ENCODE measurements around the gene HEYL.

HEYL gene

GRCh38 chr1:39639305-39640130, at the start of gene HEYL:
HEYL (minus strand) TSS chr1:39639643; CDS start chr1:39639625, 18 bp downstream.
- peak; percentile 91 for DNase-seq (ENCODE audit: low spot score)

DNA sequence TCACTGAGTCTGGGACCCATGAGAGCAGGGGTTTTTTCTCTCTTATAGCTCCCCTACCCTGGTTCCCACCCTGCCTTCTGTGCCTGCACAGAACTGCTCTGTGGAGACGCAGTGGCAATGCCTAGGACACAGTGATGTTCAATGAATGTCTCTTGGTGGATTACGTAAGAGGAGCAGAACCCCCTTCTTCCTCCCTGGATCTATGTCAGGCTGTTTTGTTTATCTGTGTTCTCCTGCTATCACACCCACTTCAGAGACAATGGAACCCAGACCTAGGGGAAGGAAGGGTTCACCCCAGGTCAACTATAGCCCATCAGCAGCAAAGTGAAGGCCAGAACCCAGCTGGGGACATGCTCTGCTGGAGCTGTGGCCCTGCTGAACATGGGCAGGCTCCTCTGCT, 49.8 kb upstream of the HEYL start:
- DNase-seq (ENCODE audit: low spot score): no peak

GRCh38 chr1:39688706-39689105, 49.3 kb upstream of the HEYL start:
- DNase-seq (ENCODE audit: low spot score): no peak

DNA sequence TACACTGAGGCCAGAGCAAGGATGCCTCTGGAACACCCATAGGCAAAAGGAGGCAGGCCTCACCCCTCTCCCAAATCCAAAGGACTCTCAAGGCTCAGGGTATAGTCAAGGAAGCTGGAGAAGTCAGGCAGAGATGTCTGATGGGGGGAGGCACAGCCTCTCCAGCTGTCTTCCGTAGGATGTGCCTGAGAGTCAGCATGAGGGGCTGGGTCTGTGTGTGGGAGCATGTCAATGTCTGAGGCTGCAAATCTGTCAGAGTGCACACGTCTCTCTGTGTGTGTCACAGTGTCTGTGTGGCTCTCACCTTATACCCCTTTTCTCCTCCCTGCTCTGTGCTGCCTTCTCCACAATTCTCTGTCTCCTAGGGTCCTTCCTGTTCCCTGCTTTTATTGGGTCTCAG, 47.8 kb upstream of the HEYL start:
- no peak for DNase-seq (ENCODE audit: low spot score)

DNA sequence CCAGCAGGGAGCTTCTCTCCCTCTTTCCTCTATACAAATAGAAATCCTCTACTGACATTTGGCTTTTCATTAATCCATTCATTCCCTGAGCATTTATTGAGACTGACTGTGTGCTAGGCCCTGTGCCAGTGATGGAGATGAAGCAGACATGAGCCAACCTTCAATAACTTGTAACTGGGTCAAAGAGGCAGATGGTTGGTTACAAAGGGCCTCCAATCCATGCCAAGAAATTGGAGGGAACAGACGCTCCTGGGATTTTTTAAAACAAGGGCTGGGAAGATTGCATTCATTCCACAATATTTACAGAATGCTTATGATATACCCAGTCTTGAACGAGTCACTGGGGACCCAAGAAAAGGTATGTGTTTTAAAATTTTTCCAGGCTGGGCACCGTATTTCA, 45.6 kb upstream of the HEYL start:
- no peak for DNase-seq (ENCODE audit: low spot score)

DNA sequence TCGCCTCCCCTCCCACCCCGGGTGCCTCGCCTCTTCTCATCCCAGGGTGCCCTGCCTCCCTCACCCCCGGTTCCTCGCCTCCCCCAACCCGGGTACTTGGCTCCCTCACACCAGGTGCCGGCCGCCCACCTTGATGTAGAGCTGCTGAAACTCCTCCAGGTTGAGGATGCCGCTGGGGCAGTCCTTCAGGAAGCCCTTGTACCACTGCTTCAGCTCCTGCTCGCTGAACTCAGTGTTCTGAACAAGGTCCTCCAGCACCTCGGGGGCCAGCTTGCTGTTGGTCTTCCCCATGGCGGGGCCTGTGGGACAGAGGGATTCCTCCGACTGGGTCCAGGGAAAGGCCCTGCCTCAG, 44.8 kb upstream of the HEYL start:
- no peak for DNase-seq (ENCODE audit: low spot score)

DNA sequence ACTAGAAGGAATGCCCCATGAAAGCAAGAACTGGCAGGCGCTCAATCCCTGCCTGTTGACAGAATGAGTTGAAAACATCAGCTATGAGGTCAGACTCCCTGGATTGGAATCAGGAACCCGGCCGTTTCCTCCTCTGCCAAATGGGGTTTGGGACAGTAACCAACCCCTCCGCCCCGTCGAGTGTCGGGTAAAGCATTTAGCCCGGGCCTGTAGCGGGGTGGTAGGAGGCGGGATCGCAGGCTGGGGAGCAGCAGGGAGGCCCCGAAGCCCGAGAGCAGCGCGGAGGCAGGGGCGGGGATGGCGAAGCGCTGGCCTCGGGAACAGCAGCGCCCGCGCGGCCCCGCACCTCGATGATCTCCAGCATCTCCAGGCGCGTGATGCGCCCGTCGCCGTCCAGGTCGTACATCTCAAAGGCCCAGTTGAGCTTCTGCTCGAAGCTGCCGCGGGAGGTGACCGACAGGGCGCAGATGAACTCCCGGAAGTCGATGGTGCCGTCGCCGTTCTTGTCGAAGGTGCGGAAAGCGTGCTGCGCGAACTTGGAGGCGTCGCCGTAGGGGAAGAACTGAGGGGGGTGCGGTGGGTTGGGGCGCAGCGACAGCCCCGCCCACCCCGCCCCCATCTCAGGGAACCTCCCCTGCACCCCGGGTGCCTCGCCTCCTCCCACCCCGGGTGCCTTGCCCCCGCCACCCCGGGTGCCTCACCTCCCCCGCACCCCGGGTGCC, 44.3 kb upstream of the HEYL start:
- DNase-seq (ENCODE audit: low spot score): no peak

DNA sequence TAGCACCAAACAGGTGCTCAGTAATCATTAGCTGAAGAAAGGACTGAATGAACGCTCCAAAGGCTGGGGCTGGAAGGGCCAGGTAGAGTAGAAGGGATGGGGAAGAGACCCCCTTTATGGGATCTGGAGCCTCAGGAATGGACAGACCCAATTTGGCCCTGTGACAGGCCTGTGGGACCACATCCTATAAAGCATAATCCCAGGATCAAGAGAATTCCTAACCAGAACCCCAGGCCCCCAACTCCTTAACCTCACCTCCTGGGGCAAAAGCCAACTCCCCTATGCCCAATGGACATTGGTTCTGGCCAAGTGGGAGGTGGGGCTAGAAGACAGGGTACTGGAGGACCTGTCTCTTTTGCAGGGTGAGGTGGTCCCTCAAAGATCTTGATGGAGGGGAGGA, 42.6 kb upstream of the HEYL start:
- no peak for DNase-seq (ENCODE audit: low spot score)

- DNase-seq (ENCODE audit: low spot score): no peak
Measured at GRCh38 chr1:39681294-39681693, 41.9 kb upstream of the HEYL start.

- DNase-seq (ENCODE audit: low spot score): no peak
Measured at GRCh38 chr1:39680751-39681150, 41.3 kb upstream of the HEYL start.

GRCh38 chr1:39679821-39680220, 40.4 kb upstream of the HEYL start:
- DNase-seq (ENCODE audit: low spot score): no peak

- DNase-seq (ENCODE audit: low spot score): no peak
Measured at GRCh38 chr1:39678889-39679288, 39.4 kb upstream of the HEYL start.

DNA sequence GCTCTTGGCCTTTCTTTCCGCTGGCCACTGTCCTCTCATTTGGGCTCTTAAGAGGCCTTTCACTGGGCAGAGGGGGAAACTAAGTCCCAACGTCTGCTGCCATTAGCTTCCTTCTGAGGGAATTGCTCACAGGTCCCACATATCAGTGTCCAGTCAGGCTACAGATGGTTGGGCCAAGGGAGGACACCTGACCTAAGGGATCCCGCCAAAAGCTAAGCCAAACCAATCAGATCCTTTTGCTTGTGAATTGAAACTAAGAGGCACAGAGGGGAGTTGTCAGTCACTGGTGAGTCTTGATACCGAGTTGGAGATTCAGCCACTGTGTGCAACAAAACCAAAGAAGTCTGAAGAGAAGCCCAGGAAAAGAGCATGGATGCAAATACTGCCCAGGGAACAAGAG, 38.2 kb upstream of the HEYL start:
- no peak for DNase-seq (ENCODE audit: low spot score)

DNA sequence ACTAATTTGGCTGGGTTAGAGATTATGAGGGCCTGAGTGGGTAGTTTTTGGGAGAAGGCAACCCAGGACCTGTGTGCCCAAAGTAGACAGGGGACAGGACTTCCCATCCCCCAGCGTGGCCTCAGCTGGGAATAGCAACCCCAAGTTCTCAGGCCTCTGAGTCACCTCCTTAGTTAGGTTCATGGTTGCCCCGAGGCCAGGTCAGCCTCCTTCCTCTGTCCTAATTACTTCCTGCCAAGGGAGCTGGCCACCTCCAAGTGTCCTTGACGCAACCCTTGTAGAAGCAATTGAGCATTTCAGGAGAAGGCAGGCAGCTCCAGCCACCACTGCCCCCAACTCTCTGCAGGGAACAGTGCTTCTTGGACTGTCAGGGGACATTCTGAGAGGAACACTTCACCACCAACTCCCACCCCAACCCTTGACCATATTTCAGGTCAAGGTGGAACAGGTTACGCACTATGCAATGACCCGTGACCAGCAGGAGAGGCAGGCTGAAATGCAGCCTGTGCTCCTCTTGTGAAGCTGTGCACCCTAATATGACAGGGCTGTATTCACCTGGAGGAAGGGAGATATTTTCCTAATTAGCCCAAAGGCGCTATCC, 37.6 kb upstream of the HEYL start:
- no peak for DNase-seq (ENCODE audit: low spot score)

DNA sequence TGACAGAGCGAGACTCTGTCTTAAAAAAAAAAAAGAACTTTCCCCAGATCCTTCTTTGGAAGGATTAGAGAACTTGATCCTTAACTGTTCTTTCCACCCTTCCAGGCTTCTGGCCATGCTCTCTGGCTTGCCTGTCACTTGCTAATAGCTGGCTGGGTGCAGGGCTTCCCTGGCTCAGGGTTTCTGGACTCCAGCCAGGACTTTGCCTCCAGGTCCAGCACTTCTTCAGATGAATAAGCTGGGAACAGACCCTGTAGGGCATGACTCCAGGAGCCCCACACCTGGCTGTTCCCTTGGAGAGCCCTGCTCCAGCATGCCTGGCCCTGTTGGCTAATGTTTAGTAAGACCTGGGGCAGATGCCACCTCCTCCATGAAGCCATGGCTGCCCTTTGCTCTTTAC, 35.8 kb upstream of the HEYL start:
- DNase-seq (ENCODE audit: low spot score): no peak

GRCh38 chr1:39673215-39673614, 33.8 kb upstream of the HEYL start:
- no peak for DNase-seq (ENCODE audit: low spot score)

GRCh38 chr1:39672551-39672947, 33.1 kb upstream of the HEYL start:
- DNase-seq (ENCODE audit: low spot score): peak; percentile 53

DNA sequence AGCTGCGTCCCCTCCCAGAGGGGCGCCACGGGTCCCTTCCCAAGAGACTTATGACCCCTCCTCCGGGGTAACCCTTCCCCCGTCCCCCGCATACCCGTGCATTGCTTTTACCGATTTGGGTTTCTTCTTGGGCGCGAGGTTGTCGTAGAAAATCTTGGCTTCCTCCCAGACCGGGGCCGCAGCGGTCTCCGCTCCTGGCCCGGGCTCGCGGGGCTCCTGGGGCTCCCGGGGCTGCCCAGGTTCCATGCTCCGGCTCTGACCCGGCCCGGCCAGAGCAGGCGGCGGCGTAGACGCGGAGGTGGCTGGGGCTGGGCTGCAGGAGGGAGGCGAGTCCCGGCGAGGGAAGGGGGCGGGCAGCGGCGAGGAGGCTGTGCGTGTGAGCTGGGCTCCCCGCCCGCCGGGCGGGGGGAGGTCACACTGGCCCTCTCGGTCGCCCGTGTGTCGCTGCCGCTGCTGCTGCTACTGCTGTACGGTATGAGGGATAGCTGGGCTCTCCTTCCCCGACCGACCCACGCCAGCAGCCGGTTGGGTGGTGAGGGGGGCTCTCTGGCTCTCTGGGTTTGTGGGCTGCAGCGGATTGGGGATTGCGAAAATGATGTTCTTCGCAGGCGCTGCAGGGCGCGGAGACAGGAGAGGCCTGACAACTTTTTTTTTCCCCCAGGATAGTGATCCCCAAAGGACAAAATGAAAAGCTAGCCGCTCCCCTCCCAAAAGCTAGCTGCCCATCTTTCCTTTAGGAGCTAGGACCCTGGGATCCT, 32.5 kb upstream of the HEYL start, which contains the start of gene NT5C1A:
Gene NT5C1A, minus strand, starts transcription at position 315 of the 758 bp plus-strand sequence. Its CDS starts 69 bp downstream, at position 246.
- DNase-seq (ENCODE audit: low spot score): peak; percentile 63

- DNase-seq (ENCODE audit: low spot score): peak; percentile 52
Measured at GRCh38 chr1:39671433-39671792, 32.0 kb upstream of the HEYL start.

DNA sequence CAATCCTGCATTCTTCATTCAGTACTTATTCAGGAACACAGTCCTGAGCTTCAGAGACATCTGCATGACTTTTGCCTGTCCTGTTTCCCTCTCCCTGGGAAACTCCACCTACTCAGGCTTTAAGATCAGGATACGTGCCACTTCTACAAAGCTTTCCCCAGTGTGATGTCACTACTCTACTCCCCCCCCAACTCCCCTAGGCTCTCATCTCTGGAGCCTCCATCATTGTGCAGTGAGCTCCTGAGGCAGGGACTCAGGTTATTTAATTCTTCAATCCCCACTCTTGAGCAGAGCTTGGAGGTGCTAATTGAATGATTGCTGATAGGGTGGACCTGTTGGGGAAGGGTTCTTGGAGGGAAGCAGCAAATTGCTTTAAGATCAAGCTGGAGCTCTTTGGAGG, 31.2 kb upstream of the HEYL start:
- no peak for DNase-seq (ENCODE audit: low spot score)

- DNase-seq (ENCODE audit: low spot score): no peak
Measured at GRCh38 chr1:39668894-39669293, 29.5 kb upstream of the HEYL start.

GRCh38 chr1:39668111-39668510, 28.7 kb upstream of the HEYL start:
- no peak for DNase-seq (ENCODE audit: low spot score)

Measured in D341Med (cell line).